GM23338 (cell line): ENCODE measurements around the gene PODN.

Source experiments
- CTCF ChIP-seq, 2 experiments: fragments of 200-600 bp in 1 of 2; sonication (generic) in 1 of 2; conservative IDR thresholded peaks; 2 replicates each; pipeline versions ENCODE4 v1.5.1 to v1.6.1; 2016 to 2017; ENCODE audit warnings: antibody characterized with exemption in 2 of 2, low read depth in 2 of 2, mild to moderate bottlenecking in 2 of 2, moderate library complexity in 1 of 2
- POLR2AphosphoS5 ChIP-seq: IDR thresholded peaks from 2 replicates; pipeline ENCODE4 v1.6.1; 2016; ENCODE audit warnings: antibody characterized with exemption, low read depth

GRCh38 chr1:53128401-53128800 is 66.4 kb downstream of the PODN start:
- no peak for TF ChIP-seq CTCF (conservative IDR thresholded peaks at IDR 0.05; ENCODE audit: low read depth in 2 of 2)
- no peak for TF ChIP-seq POLR2AphosphoS5
